Upper lobe of right lung (tissue), 1 donor: ENCODE results near the gene SEC24B. TPM values are rescaled to one million over a fixed set of nuclear protein-coding genes. Genes with fewer than 3 reads are reported as not detected.
A peak's percentile ranks its signal among the peaks of the same experiment; 100 is the strongest.

Experiments used
- ATAC-seq: fragments of 200-7000 bp; cut with Tn5 transposase; one replicate; pipeline ENCODE4 v1.9.1; 2020; ENCODE audit warnings: mild to moderate bottlenecking, moderate library complexity
- DNase-seq: peaks from one replicate; pipeline ENCODE4 v3.0.0-alpha.2; 2020
- H3K27ac ChIP-seq: fragments of 200-600 bp; one replicate; pipeline ENCODE4 v1.8.0; 2022
- H3K27me3 ChIP-seq: fragments of 200-600 bp; one replicate; pipeline ENCODE4 v1.8.0; 2022; ENCODE audit warnings: mild to moderate bottlenecking
- H3K36me3 ChIP-seq: fragments of 200-600 bp; one replicate; pipeline ENCODE4 v1.8.0; 2022
- H3K4me1 ChIP-seq: fragments of 200-600 bp; one replicate; pipeline ENCODE4 v1.8.0; 2022
- H3K4me3 ChIP-seq: fragments of 200-600 bp; one replicate; pipeline ENCODE4 v1.8.0; 2022; ENCODE audit warnings: mild to moderate bottlenecking
- H3K9me3 ChIP-seq: fragments of 200-600 bp; one replicate; pipeline ENCODE4 v1.8.0; 2022
- intact Hi-C: fragments of 100-400 bp; cut with DNase I; formaldehyde crosslinking; loops from one replicate; pipeline ENCODE4 v1.11.0; 2022
- total RNA-seq: library from RNA; stranded (reverse); fragmentation: NEBNext Ultra II Directional; extraction: Animal tissue kit (Norgen Biotek cat#: 25700); gene quantifications from one replicate; pipeline ENCODE4 v1.2.1, GENCODE V29; 2021
- TF ChIP-seq, protein P1 (sequence below): fragments of 200-600 bp; IDR thresholded peaks from one replicate; pipeline ENCODE4 v1.8.0; 2022; ENCODE audit warnings: antibody characterized with exemption
- donor health status: DM: no; HTN: yes; CAD: no; lungs with severe emphysema.

Gene SEC24B
- total RNA-seq, 1 donor from 2014 or later = 34.6 TPM

DNA sequence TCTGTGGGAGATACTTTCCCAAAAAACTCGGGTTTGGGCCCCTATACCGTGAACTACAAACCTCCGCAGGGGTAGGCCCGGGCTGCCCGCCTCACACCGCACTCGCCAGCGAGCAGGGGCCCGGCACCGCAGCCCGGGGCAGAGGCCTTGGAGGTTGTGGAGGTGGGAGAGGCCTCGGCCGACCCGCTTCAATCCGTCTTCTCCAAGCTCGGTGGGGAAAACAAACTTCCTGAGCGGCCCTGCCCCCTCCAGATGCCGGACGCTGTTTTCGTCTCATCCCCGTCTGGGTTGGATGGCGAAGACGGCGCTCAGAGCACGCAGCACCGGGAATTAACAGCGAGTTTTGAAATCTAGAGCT, 126.0 kb downstream of the SEC24B start:
- intact Hi-C loops = no loop called here

GRCh38 chr4:109559983-109560686, 126.5 kb downstream of the SEC24B start, which contains the start of gene MCUB:
Gene MCUB (plus strand): TSS chr4:109560246. CDS start chr4:109560338, 92 bp downstream.
- Histone ChIP-seq H3K27ac (peak within 1 kb of the TSS; percentile 76), H3K36me3 (no peaks in the 10 kb centered on the region), H3K4me1 (peaks cover 9% of the 10 kb centered on the region), H3K27me3 (no peaks in the 10 kb centered on the region), H3K9me3 (no peaks in the 10 kb centered on the region), H3K4me3 (peak within 1 kb of the TSS; percentile 69)
- TF ChIP-seq, protein P1, sequence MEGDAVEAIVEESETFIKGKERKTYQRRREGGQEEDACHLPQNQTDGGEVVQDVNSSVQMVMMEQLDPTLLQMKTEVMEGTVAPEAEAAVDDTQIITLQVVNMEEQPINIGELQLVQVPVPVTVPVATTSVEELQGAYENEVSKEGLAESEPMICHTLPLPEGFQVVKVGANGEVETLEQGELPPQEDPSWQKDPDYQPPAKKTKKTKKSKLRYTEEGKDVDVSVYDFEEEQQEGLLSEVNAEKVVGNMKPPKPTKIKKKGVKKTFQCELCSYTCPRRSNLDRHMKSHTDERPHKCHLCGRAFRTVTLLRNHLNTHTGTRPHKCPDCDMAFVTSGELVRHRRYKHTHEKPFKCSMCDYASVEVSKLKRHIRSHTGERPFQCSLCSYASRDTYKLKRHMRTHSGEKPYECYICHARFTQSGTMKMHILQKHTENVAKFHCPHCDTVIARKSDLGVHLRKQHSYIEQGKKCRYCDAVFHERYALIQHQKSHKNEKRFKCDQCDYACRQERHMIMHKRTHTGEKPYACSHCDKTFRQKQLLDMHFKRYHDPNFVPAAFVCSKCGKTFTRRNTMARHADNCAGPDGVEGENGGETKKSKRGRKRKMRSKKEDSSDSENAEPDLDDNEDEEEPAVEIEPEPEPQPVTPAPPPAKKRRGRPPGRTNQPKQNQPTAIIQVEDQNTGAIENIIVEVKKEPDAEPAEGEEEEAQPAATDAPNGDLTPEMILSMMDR = no peak
- intact Hi-C loops = no loop called here
- DNase-seq (peak; percentile 93), ATAC-seq (peak; percentile 98)

More for the DNA sequence above, 126.0 kb downstream of the SEC24B start:
- H3K36me3 ChIP-seq = no peaks in the 10 kb centered on the region
- TF ChIP-seq, protein P1 = no peak
- no peaks in the 10 kb centered on the region for H3K9me3 ChIP-seq
- no peaks in the 10 kb centered on the region for H3K27me3 ChIP-seq
- peak overlapping the region; percentile 76 for H3K27ac ChIP-seq
- peak; percentile 24 for ATAC-seq
- peak overlapping the region; percentile 69 for H3K4me3 ChIP-seq
- peaks cover 9% of the 10 kb centered on the region for H3K4me1 ChIP-seq
- peak; percentile 67 for DNase-seq

- peak; percentile 66 for ATAC-seq
- intact Hi-C loops = no loop called here
- H3K27me3 ChIP-seq = no peaks in the 10 kb centered on the region
- H3K27ac ChIP-seq = peak overlapping the region; percentile 68
- peaks cover 9% of the 10 kb centered on the region for H3K4me1 ChIP-seq
- H3K36me3 ChIP-seq = no peaks in the 10 kb centered on the region
- TF ChIP-seq, protein P1 = no peak
- peak overlapping the region; percentile 69 for H3K4me3 ChIP-seq
- no peak for DNase-seq
- H3K9me3 ChIP-seq = no peaks in the 10 kb centered on the region
Observed at GRCh38 chr4:109560687-109561461, 127.3 kb downstream of the SEC24B start.

- H3K4me3 ChIP-seq = no peak overlapping the region
- intact Hi-C loops = no loop called here
- no peak for ATAC-seq
- H3K27me3 ChIP-seq = no peaks in the 10 kb centered on the region
- H3K4me1 ChIP-seq = peaks cover 9% of the 10 kb centered on the region
- H3K36me3 ChIP-seq = no peaks in the 10 kb centered on the region
- no peak overlapping the region for H3K27ac ChIP-seq
- H3K9me3 ChIP-seq = no peaks in the 10 kb centered on the region
- no peak for DNase-seq
- TF ChIP-seq, protein P1 = no peak
Observed at GRCh38 chr4:109562457-109563239, 129.0 kb downstream of the SEC24B start.

- intact Hi-C loops = no loop called here
- no peaks in the 10 kb centered on the region for H3K27me3 ChIP-seq
- no peaks in the 10 kb centered on the region for H3K9me3 ChIP-seq
- H3K36me3 ChIP-seq = no peaks in the 10 kb centered on the region
- H3K4me1 ChIP-seq = no peaks in the 10 kb centered on the region
- TF ChIP-seq, protein P1 = no peak
- no peak overlapping the region for H3K27ac ChIP-seq
- DNase-seq = no peak
- ATAC-seq = no peak
- no peak overlapping the region for H3K4me3 ChIP-seq
Observed at GRCh38 chr4:109571494-109571893, 137.9 kb downstream of the SEC24B start.
